Kidney (tissue), 22 donors: ENCODE results near the gene OR3A1. TPM values are rescaled to one million over a fixed set of nuclear protein-coding genes. Genes with fewer than 3 reads are reported as not detected.
"Not testable (repeated sequence)": the region's sequence is repeated elsewhere in the genome, so short reads cannot be mapped to it uniquely, and the experiment has no call there.

ENCODE experiments used
- DNase-seq, 5 donors: peaks; one replicate each; pipeline ENCODE4 v3.0.0-alpha.2; 2013 to 2020
- FAIRE-seq: peaks from 2 replicates; lab custom pipeline; 2012; peaks lifted over from hg19 to GRCh38; lab: Jason Lieb, UNC
- H3K27ac ChIP-seq, 2 donors: one replicate each; pipeline ENCODE4 v1.7.0; 2013; ENCODE audit warnings: low read depth in 2 of 2, low read length in 2 of 2, inconsistent platforms in 1 of 2
- H3K27me3 ChIP-seq: one replicate; pipeline ENCODE4 v1.7.1; 2013; ENCODE audit warnings: low read length, inconsistent platforms; ENCODE audit not compliant: control insufficient read depth, insufficient read depth
- H3K36me3 ChIP-seq, 3 donors: one replicate each; pipeline versions ENCODE4 v1.7.0 to v1.7.1; 2013; ENCODE audit warnings: low read length in 3 of 3, control low read depth in 1 of 3, inconsistent platforms in 1 of 3; ENCODE audit not compliant: insufficient read depth in 3 of 3, control insufficient read depth in 2 of 3
- H3K4me1 ChIP-seq, 3 donors: one replicate each; pipeline versions ENCODE4 v1.7.0 to v1.7.1; 2013; ENCODE audit warnings: low read length in 3 of 3, inconsistent platforms in 1 of 3, low read depth in 1 of 3; ENCODE audit not compliant: control insufficient read depth in 2 of 3, insufficient read depth in 2 of 3
- H3K4me3 ChIP-seq, 3 donors: one replicate each; pipeline versions ENCODE4 v1.7.0 to v1.8.1; 2013; ENCODE audit warnings: low read length in 3 of 3, control low read depth in 1 of 3, inconsistent platforms in 1 of 3
- H3K9ac ChIP-seq, 3 donors: one replicate each; pipeline versions ENCODE4 v1.7.0 to v1.7.1; 2013; ENCODE audit warnings: low read length in 3 of 3, control low read depth in 1 of 3, inconsistent platforms in 1 of 3
- H3K9me3 ChIP-seq, 3 donors: one replicate each; pipeline versions ENCODE4 v1.7.0 to v1.7.1; 2013; ENCODE audit warnings: low read length in 3 of 3, control low read depth in 1 of 3, inconsistent platforms in 1 of 3; ENCODE audit not compliant: control insufficient read depth in 2 of 3, insufficient read depth in 1 of 3
- intact Hi-C: fragments of 100-400 bp; cut with DNase I; formaldehyde crosslinking; loops from one replicate; pipeline ENCODE4 v1.11.1; 2022
- long read RNA-seq, 10 donors: library from polyadenylated mRNA in 1 of 10; unstranded in 1 of 10; transcript quantifications; one replicate each; pipeline ENCODE4 v2.0.0 and lab custom pipeline, GENCODE V29; 2021 to 2026
- polyA plus RNA-seq: library from polyadenylated mRNA; stranded (reverse); fragments of 350-450 nt; fragmentation: Illumina TruSeq; extraction: RNeasy Lipid Tissue Mini Kit (QIAGEN cat#74804); gene quantifications from one replicate; pipeline ENCODE4 v1.2.3, GENCODE V29; 2014; ENCODE audit warnings: low read depth, low replicate concordance; ENCODE audit not compliant: insufficient read depth
- total RNA-seq: library from RNA; stranded (reverse); fragmentation: NEBNext Ultra II Directional; extraction: Animal tissue kit (Norgen Biotek cat#: 25700); gene quantifications from one replicate; pipeline ENCODE4 v1.2.1, GENCODE V29; 2021
- TF ChIP-seq, protein P1 (sequence below): IDR thresholded peaks from 3 replicates; pipeline ENCODE4 v1.5.1; 2012; ENCODE audit warnings: mild to moderate bottlenecking, moderate library complexity, borderline replicate concordance; ENCODE audit not compliant: insufficient read depth; ENCODE audit errors: extremely low read depth
- donor health status: control.
- donor health status: control.
- donor health status: control.
- donor health status: control.
- donor health status: control.
- donor health status: DM: yes; HTN: yes; CAD: no.
- donor health status: Normal renal cell carcinoma (clear cell type).

Gene OR3A1, protein sequence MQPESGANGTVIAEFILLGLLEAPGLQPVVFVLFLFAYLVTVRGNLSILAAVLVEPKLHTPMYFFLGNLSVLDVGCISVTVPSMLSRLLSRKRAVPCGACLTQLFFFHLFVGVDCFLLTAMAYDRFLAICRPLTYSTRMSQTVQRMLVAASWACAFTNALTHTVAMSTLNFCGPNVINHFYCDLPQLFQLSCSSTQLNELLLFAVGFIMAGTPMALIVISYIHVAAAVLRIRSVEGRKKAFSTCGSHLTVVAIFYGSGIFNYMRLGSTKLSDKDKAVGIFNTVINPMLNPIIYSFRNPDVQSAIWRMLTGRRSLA
- total RNA-seq, result not detected
- polyA plus RNA-seq, result not detected
- long read RNA-seq, donor 1, result 0 reads
- long read RNA-seq, donor 2, result 0 reads
- long read RNA-seq, donor 3, result 0 reads
- long read RNA-seq, donor 4, result 0 reads
- long read RNA-seq, donor 5, result 0 reads
- long read RNA-seq, donor 6, result 0 reads
- long read RNA-seq, donor 7, result 0 reads
- long read RNA-seq, donor 8, result 0 reads
- long read RNA-seq, donor 9, result 0 reads
- long read RNA-seq, donor 10, result 0 reads

DNA sequence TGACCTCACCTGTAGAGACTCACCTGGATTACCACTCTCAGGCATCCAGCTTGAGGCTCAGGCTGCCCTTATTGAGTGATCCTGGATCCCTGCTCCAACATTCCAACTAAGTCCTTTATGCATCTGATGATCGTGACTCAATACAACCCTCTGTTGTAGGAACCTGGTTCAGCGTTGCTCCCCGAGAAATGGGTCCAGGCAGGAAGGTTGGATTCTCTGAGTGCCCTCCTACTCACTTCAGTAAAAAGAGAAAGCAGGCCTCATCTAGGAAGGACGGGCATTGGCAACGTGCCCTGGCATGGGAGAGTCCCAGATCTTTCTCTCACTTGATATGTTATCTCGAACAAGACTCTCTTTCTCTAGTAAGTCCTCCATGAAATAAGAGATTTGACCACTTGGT lies at the start of gene OR3A1:
Gene OR3A1, minus strand, starts transcription at position 101 of the 400 bp plus-strand sequence. CDS start 5,778 bp downstream, outside the sequence.
- H3K9me3 ChIP-seq, result peaks cover 0 to 5% (median 0%) of the 10 kb centered on the region in 3 donors
- no peak within 1 kb of the TSS for H3K4me3 ChIP-seq
- no peak within 1 kb of the TSS for H3K27ac ChIP-seq
- no peaks in the 10 kb centered on the region for H3K36me3 ChIP-seq
- FAIRE-seq (no peak), DNase-seq (no peak)
- intact Hi-C loops, result no loop called here
- H3K4me1 ChIP-seq, result no peaks in the 10 kb centered on the region
- no peak within 1 kb of the TSS for H3K9ac ChIP-seq
- TF ChIP-seq, protein P1, sequence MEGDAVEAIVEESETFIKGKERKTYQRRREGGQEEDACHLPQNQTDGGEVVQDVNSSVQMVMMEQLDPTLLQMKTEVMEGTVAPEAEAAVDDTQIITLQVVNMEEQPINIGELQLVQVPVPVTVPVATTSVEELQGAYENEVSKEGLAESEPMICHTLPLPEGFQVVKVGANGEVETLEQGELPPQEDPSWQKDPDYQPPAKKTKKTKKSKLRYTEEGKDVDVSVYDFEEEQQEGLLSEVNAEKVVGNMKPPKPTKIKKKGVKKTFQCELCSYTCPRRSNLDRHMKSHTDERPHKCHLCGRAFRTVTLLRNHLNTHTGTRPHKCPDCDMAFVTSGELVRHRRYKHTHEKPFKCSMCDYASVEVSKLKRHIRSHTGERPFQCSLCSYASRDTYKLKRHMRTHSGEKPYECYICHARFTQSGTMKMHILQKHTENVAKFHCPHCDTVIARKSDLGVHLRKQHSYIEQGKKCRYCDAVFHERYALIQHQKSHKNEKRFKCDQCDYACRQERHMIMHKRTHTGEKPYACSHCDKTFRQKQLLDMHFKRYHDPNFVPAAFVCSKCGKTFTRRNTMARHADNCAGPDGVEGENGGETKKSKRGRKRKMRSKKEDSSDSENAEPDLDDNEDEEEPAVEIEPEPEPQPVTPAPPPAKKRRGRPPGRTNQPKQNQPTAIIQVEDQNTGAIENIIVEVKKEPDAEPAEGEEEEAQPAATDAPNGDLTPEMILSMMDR, result no peak
- H3K27me3 ChIP-seq, result no peaks in the 10 kb centered on the region

DNA sequence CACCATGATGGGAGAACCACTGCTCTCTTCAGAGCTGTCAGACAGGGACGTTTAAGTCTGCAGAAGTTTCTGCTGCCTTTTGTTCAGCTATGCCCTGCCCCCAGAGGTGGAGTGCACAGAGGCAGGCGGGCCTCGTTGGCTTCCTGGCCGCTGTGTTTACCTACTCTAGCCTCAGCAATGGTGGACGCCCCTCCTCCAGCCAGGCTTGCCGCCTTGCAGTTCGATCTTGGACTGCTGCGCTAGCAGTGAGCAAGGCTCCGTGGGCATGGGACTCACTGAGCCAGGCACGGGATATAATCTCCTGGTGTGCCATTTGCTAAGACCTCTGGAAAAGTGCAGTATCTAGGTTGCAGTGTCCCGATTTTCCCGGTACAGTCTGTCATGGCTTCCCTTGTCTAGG lies 44.6 kb upstream of the OR3A1 start:
- intact Hi-C loops, H3K9me3 ChIP-seq, H3K27ac ChIP-seq, DNase-seq, H3K4me3 ChIP-seq, H3K9ac ChIP-seq, H3K36me3 ChIP-seq, H3K4me1 ChIP-seq, H3K27me3 ChIP-seq, FAIRE-seq: not testable (repeated sequence)

DNA sequence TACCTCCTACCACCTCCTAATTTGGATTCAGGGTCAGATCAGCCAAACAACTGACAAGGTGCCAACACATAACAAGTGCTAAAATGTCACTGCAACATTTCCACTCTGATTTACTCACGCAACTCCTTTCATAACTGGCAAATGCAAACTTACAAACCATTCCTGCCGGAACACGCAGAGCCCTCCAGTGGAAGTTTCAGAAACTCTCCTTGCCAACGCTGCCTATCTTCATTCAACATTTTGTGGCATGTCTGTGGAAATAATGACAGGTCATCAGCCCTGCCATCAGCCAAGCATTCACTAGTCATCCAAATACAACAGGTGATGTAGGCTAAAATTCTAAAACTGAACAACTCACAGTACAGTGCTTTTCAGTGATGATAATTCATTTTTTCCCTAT lies 37.7 kb upstream of the OR3A1 start:
- no peak overlapping the region for H3K9ac ChIP-seq
- FAIRE-seq (no peak), DNase-seq (no peak)
- H3K27me3 ChIP-seq, result no peaks in the 10 kb centered on the region
- H3K27ac ChIP-seq, result no peak overlapping the region
- no peaks in the 10 kb centered on the region for H3K4me1 ChIP-seq
- H3K9me3 ChIP-seq, result no peaks in the 10 kb centered on the region
- TF ChIP-seq, protein P1, result no peak
- no peak overlapping the region for H3K4me3 ChIP-seq
- intact Hi-C loops, result no loop called here
- no peaks in the 10 kb centered on the region for H3K36me3 ChIP-seq

DNA sequence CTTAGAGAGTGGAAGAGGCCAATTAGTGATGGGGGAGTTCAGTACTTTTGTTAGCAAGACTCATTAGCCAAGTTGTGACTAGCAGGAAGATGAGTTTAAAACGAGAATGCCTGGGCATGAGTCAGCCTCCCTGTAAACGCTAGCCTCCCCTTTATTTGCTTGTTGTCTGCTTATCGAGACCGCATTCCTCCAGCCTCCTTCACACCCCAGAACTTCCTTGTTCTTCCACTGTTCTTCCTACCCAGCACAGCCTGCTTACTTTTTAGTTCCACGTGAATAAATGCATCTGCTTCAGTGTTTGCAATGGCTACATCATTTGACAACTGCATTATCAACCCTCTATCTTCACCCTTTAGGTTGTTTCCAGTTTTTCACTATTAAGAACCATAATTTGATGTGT lies 20.2 kb upstream of the OR3A1 start:
- TF ChIP-seq, protein P1, result no peak
- Histone ChIP-seq H3K4me3 (no peak overlapping the region), H3K27me3 (no peaks in the 10 kb centered on the region), H3K9me3 (no peaks in the 10 kb centered on the region), H3K9ac (no peak overlapping the region), H3K4me1 (no peaks in the 10 kb centered on the region), H3K27ac (no peak overlapping the region), H3K36me3 (no peaks in the 10 kb centered on the region)
- DNase-seq (no peak), FAIRE-seq (no peak)
- intact Hi-C loops, result no loop called here
